HepG2 (cell line): ENCODE measurements around the gene CPNE1. TPM values are rescaled to one million over a fixed set of nuclear protein-coding genes. Genes with fewer than 3 reads are reported as not detected.
A peak's percentile ranks its signal among the peaks of the same experiment; 100 is the strongest.

Source experiments
- CREBL2 ChIP-seq: sonication (generic); formaldehyde crosslinking; IDR thresholded peaks from 2 replicates; pipeline ENCODE4 v1.8.1; 2023; ENCODE audit warnings: missing genetic modification reagents, mild to moderate bottlenecking, borderline replicate concordance
- GATAD2A ChIP-seq: IDR thresholded peaks from 2 replicates; pipeline ENCODE4 v1.6.1; 2016
- GLMP ChIP-seq: sonication (generic); formaldehyde crosslinking; IDR thresholded peaks from 2 replicates; pipeline ENCODE4 v1.9.0; 2021; ENCODE audit warnings: missing genetic modification reagents, mild to moderate bottlenecking, borderline replicate concordance
- JUN ChIP-seq: sonication (generic); formaldehyde crosslinking; IDR thresholded peaks from 2 replicates; pipeline ENCODE4 v1.4.0; 2020; ENCODE audit warnings: mild to moderate bottlenecking, missing genetic modification reagents
- KLF6 ChIP-seq: IDR thresholded peaks from 2 replicates; pipeline ENCODE4 v1.8.0; 2016; ENCODE audit warnings: missing biosample characterization, missing genetic modification reagents
- MAF1 ChIP-seq: sonication (generic); formaldehyde crosslinking; IDR thresholded peaks from 2 replicates; pipeline ENCODE4 v1.5.0; 2020; ENCODE audit warnings: missing genetic modification reagents, borderline replicate concordance
- MAFG ChIP-seq: sonication (generic); formaldehyde crosslinking; IDR thresholded peaks from 2 replicates; pipeline ENCODE4 v1.5.1; 2020; ENCODE audit warnings: mild to moderate bottlenecking, missing genetic modification reagents
- MEF2D ChIP-seq: sonication (generic); formaldehyde crosslinking; IDR thresholded peaks from 2 replicates; pipeline ENCODE4 v1.5.1; 2020; ENCODE audit warnings: mild to moderate bottlenecking, missing genetic modification reagents
- RFX5 ChIP-seq: IDR thresholded peaks from 2 replicates; pipeline ENCODE4 v1.6.1; 2011; ENCODE audit warnings: low read depth, low read length, improper control_type of control experiment
- SALL2 ChIP-seq: sonication (generic); formaldehyde crosslinking; IDR thresholded peaks from 2 replicates; pipeline ENCODE4 v1.8.1; 2023; ENCODE audit warnings: mild to moderate bottlenecking, missing genetic modification reagents, inconsistent platforms
- SIN3A ChIP-seq: IDR thresholded peaks from 2 replicates; pipeline ENCODE4 v1.6.1; 2011; ENCODE audit warnings: low read depth, mild to moderate bottlenecking, control low read depth, low read length, borderline replicate concordance
- SMC3 ChIP-seq: IDR thresholded peaks from 2 replicates; pipeline ENCODE4 v1.6.1; 2011; ENCODE audit warnings: low read length, improper control_type of control experiment
- THAP11 ChIP-seq: IDR thresholded peaks from 2 replicates; pipeline ENCODE4 v1.6.1; 2016; ENCODE audit warnings: missing biosample characterization, missing genetic modification reagents
- TSC22D2 ChIP-seq: sonication (generic); formaldehyde crosslinking; IDR thresholded peaks from 2 replicates; pipeline ENCODE4 v1.5.1; 2020; ENCODE audit warnings: missing genetic modification reagents, mild to moderate bottlenecking, borderline replicate concordance
- ZFY ChIP-seq: sonication (generic); formaldehyde crosslinking; IDR thresholded peaks from 2 replicates; pipeline ENCODE4 v1.4.0; 2020; ENCODE audit warnings: missing genetic modification reagents
- ZNF24 ChIP-seq: fragments of 450-650 bp; IDR thresholded peaks from 2 replicates; pipeline ENCODE4 v1.6.1; 2017; ENCODE audit warnings: antibody characterized with exemption, mild to moderate bottlenecking
- ZNF318 ChIP-seq: sonication (generic); formaldehyde crosslinking; IDR thresholded peaks from 2 replicates; pipeline ENCODE4 v1.4.0; 2020; ENCODE audit warnings: mild to moderate bottlenecking, missing genetic modification reagents
- polyA plus RNA-seq, 8 experiments: library from polyadenylated mRNA; depleted of rRNA in 3 of 8; stranded (reverse) in 7 of 8; unstranded in 1 of 8; fragments of >200 nt; fragmentation: Illumina TruSeq in 4 of 8; extraction: Trizol in 4 of 8; gene quantifications; 2 replicates each; pipeline versions ENCODE4 v1.2.1 to v1.2.3, GENCODE V29; 2011 to 2016; ENCODE audit warnings: low read depth in 4 of 8, missing spikeins in 1 of 8, mixed read lengths in 1 of 8; ENCODE audit not compliant: insufficient read depth in 1 of 8
- total RNA-seq, 5 experiments: library from RNA; depleted of rRNA; stranded (reverse); fragments of >200 nt; fragmentation: Illumina TruSeq; extraction: Trizol; gene quantifications; 2 replicates each; pipeline ENCODE4 v1.2.3, GENCODE V29; 2016; ENCODE audit warnings: low read depth in 1 of 5

The CPNE1 gene
- total and polyA plus RNA-seq, 2 of the 13 experiments (the other 11 are each of a cell fraction or from before 2014, with no cell fraction given) = 408 to 431 TPM

- TF ChIP-seq MAF1 = 0 out of 2 replicates have a peak, but pooled peaks have one; percentile 87
- peak; percentile 98 for TF ChIP-seq SALL2 (CRISPR knock-in tag)
- peak; percentile 96 for TF ChIP-seq THAP11 (CRISPR knock-in tag)
- 0 out of 2 replicates have a peak, but pooled peaks have one; percentile 48 for TF ChIP-seq RFX5
- peak; percentile 98 for TF ChIP-seq CREBL2 (CRISPR knock-in tag)
- peak; percentile 77; the same call in 1 of the 2 replicates for TF ChIP-seq MEF2D (CRISPR knock-in tag)
- peak; percentile 71; the same call in 1 of the 2 replicates for TF ChIP-seq JUN (CRISPR knock-in tag)
- TF ChIP-seq MAFG = no peak
- no peak for TF ChIP-seq GLMP (CRISPR knock-in tag)
- 0 out of 2 replicates have a peak, but pooled peaks have one; percentile 7 for TF ChIP-seq ZNF24
- no peak; the same call in 1 of the 2 replicates for TF ChIP-seq SMC3
- peak; percentile 88; the same call in 1 of the 2 replicates for TF ChIP-seq ZNF318 (CRISPR knock-in tag)
- peak; percentile 94; the same call in 1 of the 2 replicates for TF ChIP-seq TSC22D2 (CRISPR knock-in tag)
- TF ChIP-seq SIN3A = peak; percentile 97
- peak; percentile 86 for TF ChIP-seq GATAD2A (CRISPR knock-in tag)
- peak; percentile 95 for TF ChIP-seq KLF6
- TF ChIP-seq ZFY (CRISPR knock-in tag) = peak; percentile 99
Observed at GRCh38 chr20:35699127-35699956, 34.6 kb upstream of the CPNE1 start, which contains the start of the genes NFS1 and ROMO1 (continued).
